Measurements from ENCODE around the gene TSPAN18. TPM values are rescaled to one million over a fixed set of nuclear protein-coding genes. Genes with fewer than 3 reads are reported as not detected.
A peak's percentile ranks its signal among the peaks of the same experiment; 100 is the strongest.

Gene TSPAN18
- total RNA-seq, 1 donor from 2014 or later, result 46.4 TPM

GRCh38 chr11:44972746-44973435, 246.1 kb downstream of the TSPAN18 start:
- H3K36me3 ChIP-seq, result no peaks in the 10 kb centered on the region
- intact Hi-C loops (cut with DNase I), result no loop called here
- no peak for TF ChIP-seq CTCF (IDR thresholded peaks at IDR 0.05)
- no peak overlapping the region for H3K4me3 ChIP-seq
- no peak for DNase-seq
- H3K27me3 ChIP-seq, result no peaks in the 10 kb centered on the region
- no peak overlapping the region for H3K27ac ChIP-seq
- H3K4me1 ChIP-seq, result peaks cover 9% of the 10 kb centered on the region
- H3K9me3 ChIP-seq, result no peaks in the 10 kb centered on the region
- no peak for ATAC-seq

GRCh38 chr11:44973632-44974401, 247.1 kb downstream of the TSPAN18 start:
- no peak for TF ChIP-seq CTCF (IDR thresholded peaks at IDR 0.05)
- DNase-seq (no peak), ATAC-seq (no peak)
- intact Hi-C loops (cut with DNase I), result no loop called here
- H3K27ac ChIP-seq, result no peak overlapping the region
- no peaks in the 10 kb centered on the region for H3K36me3 ChIP-seq
- H3K4me1 ChIP-seq, result peaks cover 18% of the 10 kb centered on the region
- no peak overlapping the region for H3K4me3 ChIP-seq
- no peaks in the 10 kb centered on the region for H3K27me3 ChIP-seq
- no peaks in the 10 kb centered on the region for H3K9me3 ChIP-seq

- intact Hi-C loops (cut with DNase I), result no loop called here
- H3K9me3 ChIP-seq, result no peaks in the 10 kb centered on the region
- H3K36me3 ChIP-seq, result no peaks in the 10 kb centered on the region
- ATAC-seq, result no peak
- peaks cover 25% of the 10 kb centered on the region for H3K4me1 ChIP-seq
- no peak overlapping the region for H3K27ac ChIP-seq
- no peak for TF ChIP-seq CTCF (IDR thresholded peaks at IDR 0.05)
- no peak for DNase-seq
- H3K27me3 ChIP-seq, result no peaks in the 10 kb centered on the region
- no peak overlapping the region for H3K4me3 ChIP-seq
These were observed 247.7 kb downstream of the TSPAN18 start for GRCh38 chr11:44974402-44975000.

GRCh38 chr11:44976576-44976975, 249.8 kb downstream of the TSPAN18 start:
- no peak for TF ChIP-seq CTCF (IDR thresholded peaks at IDR 0.05)
- no peaks in the 10 kb centered on the region for H3K27me3 ChIP-seq
- no peak for DNase-seq
- H3K27ac ChIP-seq, result no peak overlapping the region
- H3K4me1 ChIP-seq, result peaks cover 41% of the 10 kb centered on the region
- ATAC-seq, result no peak
- H3K9me3 ChIP-seq, result no peaks in the 10 kb centered on the region
- intact Hi-C loops (cut with DNase I), result no loop called here
- no peaks in the 10 kb centered on the region for H3K36me3 ChIP-seq
- H3K4me3 ChIP-seq, result no peak overlapping the region

- H3K36me3 ChIP-seq, result no peaks in the 10 kb centered on the region
- intact Hi-C loops (cut with DNase I), result no loop called here
- H3K27ac ChIP-seq, result peak overlapping the region; percentile 24
- H3K9me3 ChIP-seq, result no peaks in the 10 kb centered on the region
- peak overlapping the region; percentile 8 for H3K4me3 ChIP-seq
- peak; percentile 26 for ATAC-seq
- no peak for DNase-seq
- H3K4me1 ChIP-seq, result peaks cover 41% of the 10 kb centered on the region
- H3K27me3 ChIP-seq, result no peaks in the 10 kb centered on the region
- TF ChIP-seq CTCF (IDR thresholded peaks at IDR 0.05), result peak; percentile 40
These were observed 250.8 kb downstream of the TSPAN18 start for GRCh38 chr11:44977493-44977984.
